Measurements from ENCODE around the gene MAML2.

DNA sequence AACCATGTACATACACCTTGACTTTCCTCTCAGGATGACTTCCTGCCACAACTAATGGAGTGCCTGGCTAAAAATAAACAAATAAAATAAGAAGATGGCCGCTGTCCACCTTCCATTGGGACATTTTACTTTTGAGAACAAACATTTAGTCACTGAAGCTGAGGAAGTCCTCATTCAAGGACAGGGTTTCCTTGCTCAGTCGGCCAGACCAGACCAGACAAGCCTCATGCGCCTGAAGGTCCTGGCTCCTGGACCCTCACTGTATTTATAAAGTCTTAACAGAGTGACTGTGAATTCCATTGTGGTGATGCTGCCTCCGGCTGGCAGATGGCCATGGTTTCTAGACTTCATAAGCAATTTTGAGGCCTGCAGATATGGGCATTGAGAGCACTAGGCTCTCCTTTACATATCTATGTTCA is 114.5 kb downstream of the MAML2 start:
- TF ChIP-seq, protein P1, sequence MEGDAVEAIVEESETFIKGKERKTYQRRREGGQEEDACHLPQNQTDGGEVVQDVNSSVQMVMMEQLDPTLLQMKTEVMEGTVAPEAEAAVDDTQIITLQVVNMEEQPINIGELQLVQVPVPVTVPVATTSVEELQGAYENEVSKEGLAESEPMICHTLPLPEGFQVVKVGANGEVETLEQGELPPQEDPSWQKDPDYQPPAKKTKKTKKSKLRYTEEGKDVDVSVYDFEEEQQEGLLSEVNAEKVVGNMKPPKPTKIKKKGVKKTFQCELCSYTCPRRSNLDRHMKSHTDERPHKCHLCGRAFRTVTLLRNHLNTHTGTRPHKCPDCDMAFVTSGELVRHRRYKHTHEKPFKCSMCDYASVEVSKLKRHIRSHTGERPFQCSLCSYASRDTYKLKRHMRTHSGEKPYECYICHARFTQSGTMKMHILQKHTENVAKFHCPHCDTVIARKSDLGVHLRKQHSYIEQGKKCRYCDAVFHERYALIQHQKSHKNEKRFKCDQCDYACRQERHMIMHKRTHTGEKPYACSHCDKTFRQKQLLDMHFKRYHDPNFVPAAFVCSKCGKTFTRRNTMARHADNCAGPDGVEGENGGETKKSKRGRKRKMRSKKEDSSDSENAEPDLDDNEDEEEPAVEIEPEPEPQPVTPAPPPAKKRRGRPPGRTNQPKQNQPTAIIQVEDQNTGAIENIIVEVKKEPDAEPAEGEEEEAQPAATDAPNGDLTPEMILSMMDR (IDR thresholded peaks at IDR 0.05) = no peak
- no peak for TF ChIP-seq POLR2A (IDR thresholded peaks at IDR 0.05)

Data from esophagus squamous epithelium (tissue), 4 donors.